IPS-18c (cell line): ENCODE results near the gene SPATA46.
"Not testable (repeated sequence)": the region's sequence is repeated elsewhere in the genome, so short reads cannot be mapped to it uniquely, and the experiment has no call there.

ENCODE experiments used
- H3K4me3 ChIP-seq: 2 replicates; pipeline ENCODE4 v1.7.0; 2013; ENCODE audit warnings: low read depth, mild to moderate bottlenecking, low read length, moderate library complexity; ENCODE audit not compliant: insufficient read depth
- H3K9me3 ChIP-seq: one replicate; pipeline ENCODE4 v1.6.1; 2013; ENCODE audit warnings: mild to moderate bottlenecking, low read length, moderate library complexity; ENCODE audit not compliant: control insufficient read depth, insufficient read depth

Gene SPATA46

DNA sequence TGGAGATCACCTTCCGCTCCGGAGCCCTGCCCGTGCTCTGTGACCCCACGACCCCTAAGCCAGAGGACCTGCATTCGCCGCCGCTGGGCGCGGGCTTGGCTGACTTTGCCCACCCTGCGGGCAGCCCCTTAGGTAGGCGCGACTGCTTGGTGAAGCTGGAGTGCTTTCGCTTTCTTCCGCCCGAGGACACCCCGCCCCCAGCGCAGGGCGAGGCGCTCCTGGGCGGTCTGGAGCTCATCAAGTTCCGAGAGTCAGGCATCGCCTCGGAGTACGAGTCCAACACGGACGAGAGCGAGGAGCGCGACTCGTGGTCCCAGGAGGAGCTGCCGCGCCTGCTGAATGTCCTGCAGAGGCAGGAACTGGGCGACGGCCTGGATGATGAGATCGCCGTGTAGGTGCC, 9.6 kb downstream of the SPATA46 start:
- Histone ChIP-seq H3K9me3 (no peaks in the 10 kb centered on the region), H3K4me3 (no peak overlapping the region)

- no peak overlapping the region for H3K4me3 ChIP-seq
Observed at GRCh38 chr1:162366671-162367070, 10.0 kb downstream of the SPATA46 start.

GRCh38 chr1:162366149-162366548, 10.5 kb downstream of the SPATA46 start:
- Histone ChIP-seq H3K4me3 (no peak overlapping the region), H3K9me3 (no peaks in the 10 kb centered on the region)

More at GRCh38 chr1:162366671-162367070, 10.0 kb downstream of the SPATA46 start:
- H3K9me3 ChIP-seq = no peaks in the 10 kb centered on the region

DNA sequence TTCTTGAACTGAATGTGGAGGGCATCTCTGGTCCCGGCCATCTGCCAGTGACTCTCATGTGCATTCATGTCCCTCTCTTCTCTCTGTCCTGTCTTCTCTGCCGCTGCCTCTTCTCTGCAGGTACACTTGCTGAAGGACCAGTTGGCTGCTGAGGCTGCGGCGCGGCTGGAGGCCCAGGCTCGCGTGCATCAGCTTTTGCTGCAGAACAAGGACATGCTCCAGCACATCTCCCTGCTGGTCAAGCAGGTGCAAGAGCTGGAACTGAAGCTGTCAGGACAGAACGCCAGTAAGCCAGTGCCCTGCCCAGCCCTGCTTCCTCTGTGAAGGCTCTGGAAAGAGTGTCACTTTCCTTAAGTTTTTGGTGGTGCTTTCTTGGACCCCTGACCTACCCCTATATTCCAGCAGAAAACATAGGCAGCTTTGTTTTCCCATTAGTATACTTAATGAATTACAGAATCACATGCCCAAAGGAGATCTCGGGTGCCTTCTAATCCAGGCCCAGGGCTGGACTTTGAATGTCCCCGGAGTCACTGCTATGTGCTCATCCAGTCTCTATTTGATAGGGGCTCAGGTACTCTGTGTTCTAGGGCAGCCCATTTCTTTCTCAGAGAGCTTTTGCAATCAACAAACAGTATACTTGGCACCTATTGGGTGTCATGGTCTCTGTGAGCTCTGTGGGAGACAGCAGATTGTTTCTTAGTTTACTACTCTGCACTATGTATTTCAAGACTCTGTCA, 11.2 kb downstream of the SPATA46 start:
- H3K9me3 ChIP-seq = no peaks in the 10 kb centered on the region
- no peak overlapping the region for H3K4me3 ChIP-seq

DNA sequence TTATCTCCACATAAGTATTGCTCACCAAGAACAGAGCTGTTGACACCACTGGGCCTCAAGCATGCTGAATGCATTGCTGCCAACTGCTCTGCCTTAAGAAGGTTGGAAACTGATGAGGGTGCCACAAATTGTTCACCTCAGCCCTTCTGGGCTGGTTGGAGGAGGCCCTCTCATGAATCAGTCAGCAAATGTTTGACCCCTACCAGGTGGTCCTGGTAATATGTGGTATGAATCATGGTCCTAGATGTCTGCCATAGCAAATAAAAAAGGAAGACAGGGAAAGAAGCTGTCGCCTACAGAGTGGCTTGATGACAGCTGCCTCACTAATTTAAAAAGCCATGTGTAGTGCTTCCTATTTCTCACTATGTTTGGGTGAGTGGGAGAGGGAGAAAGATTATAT, 12.2 kb downstream of the SPATA46 start:
- no peak overlapping the region for H3K4me3 ChIP-seq

DNA sequence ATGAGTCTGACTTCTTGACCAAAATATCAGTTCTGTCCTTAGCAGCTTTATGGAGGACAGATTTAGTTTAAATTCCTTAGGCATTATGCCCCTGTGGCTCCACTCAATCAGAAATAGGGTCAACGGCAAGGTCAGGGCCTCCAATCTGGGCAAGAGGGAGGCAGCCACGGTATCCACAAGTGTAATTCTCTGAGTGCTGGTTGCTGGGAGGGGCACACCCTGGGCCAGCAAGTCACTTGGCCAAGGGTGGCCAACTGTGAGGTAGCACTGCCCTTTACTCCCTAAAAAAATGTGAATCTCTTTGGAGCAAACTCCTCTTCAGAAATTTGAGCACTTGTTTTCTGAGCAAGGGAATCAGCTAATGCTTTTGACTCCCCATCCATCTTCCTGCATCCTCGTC, 12.8 kb downstream of the SPATA46 start:
- no peak overlapping the region for H3K4me3 ChIP-seq
- no peaks in the 10 kb centered on the region for H3K9me3 ChIP-seq

More for the DNA sequence above, 12.2 kb downstream of the SPATA46 start:
- H3K9me3 ChIP-seq = no peaks in the 10 kb centered on the region

DNA sequence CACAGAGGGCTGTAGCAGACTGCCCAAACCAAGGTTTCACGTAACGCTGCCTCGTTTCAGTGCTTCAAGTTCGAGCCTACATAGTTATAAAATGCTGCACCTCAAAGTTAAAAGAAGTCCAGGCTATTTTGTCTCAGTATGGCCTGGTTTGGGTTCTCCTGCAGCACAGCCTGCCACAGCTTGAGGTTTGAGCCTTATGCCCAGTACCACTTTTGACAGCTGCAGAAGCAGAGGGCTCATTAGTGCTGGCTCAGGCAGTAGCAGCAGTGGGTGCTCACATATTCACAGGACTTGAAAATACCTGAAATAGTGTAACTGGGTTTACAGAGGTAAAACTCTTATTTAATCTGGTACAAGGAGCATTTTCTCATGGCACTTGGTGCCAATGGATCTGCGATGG, 15.3 kb downstream of the SPATA46 start:
- Histone ChIP-seq H3K4me3 (no peak overlapping the region), H3K9me3 (no peaks in the 10 kb centered on the region)

DNA sequence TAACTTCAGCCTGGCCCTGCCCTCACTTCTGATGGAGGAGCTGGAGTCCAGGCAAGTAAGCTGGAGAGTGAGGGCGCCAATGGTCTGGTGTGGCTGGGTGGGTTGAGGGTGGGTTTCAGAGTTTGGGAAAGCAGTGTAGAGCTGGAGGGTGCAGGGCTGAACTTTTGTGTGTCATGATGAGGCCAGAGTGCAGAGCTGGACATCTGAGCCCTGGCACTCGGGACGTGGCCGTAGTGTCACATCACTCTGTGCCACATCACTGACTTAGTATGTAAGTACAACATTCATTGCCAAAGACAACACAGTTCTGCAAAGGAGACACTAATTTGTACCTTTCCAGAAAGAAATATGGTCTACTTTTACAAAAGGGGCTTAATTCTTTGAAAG, 15.8 kb downstream of the SPATA46 start:
- Histone ChIP-seq H3K9me3 (no peaks in the 10 kb centered on the region), H3K4me3 (no peak overlapping the region)

GRCh38 chr1:162360237-162360873, 16.3 kb downstream of the SPATA46 start:
- Histone ChIP-seq H3K9me3 (no peaks in the 10 kb centered on the region), H3K4me3 (no peak overlapping the region)

DNA sequence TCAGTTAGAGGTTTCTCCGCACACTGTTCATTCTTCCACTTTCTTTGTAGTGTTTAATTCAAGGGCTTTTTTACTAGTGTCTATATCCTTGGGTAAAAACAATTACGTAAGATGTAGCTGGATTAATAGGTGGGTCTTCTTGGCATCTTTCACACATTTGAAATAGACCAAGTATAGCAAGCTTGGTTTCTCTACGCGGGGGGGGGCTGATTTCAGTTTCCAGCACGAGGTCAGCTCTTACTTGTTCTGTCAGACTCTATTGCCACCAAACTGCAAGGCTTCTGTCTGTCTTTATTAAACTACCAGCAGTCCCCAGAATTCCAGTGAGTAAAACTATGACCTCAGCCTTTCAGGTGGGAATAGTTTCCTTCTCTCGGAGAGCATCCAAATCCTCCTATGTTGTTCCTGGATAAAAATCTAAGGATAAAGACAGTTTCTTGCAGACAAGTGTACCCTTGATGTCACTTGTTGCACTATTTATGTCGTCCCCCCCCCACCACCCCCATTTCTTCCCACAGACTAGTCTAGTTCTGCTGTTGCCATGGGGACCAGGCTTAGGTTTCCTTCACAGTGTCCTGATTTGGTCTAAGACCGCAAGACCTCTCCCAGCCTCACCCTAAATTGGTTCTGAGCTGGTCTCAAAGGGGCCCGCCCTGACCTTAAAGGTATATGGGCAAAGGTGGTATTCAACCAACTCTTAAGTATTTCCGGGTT, 17.0 kb downstream of the SPATA46 start:
- H3K9me3 ChIP-seq = no peaks in the 10 kb centered on the region

GRCh38 chr1:162358928-162359327, 17.7 kb downstream of the SPATA46 start:
- Histone ChIP-seq H3K4me3 (no peak overlapping the region), H3K9me3 (no peaks in the 10 kb centered on the region)

More for the DNA sequence above, 17.0 kb downstream of the SPATA46 start:
- no peak overlapping the region for H3K4me3 ChIP-seq

- H3K4me3 ChIP-seq = no peak overlapping the region
- H3K9me3 ChIP-seq = no peaks in the 10 kb centered on the region
Observed at GRCh38 chr1:162357681-162358266, 18.9 kb downstream of the SPATA46 start.

DNA sequence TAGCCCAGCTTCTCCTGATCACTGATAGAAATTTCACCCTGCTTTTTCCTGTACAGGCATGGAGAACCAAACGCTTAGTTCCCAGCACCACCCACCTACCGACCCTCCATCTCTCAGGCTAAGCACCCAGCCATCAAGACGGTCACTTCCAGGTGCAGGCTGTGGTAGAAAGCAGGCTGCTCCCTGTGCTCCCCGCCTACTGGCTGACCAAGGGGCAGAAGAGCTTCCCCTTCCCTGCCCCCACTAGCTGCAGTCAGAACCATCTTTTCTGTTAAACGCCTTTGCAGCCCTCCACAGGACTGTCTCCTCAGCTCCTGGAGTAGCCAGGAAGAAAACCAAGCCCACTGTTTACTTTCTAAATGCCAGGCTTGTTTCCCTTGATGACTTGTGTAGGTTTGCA, 23.0 kb downstream of the SPATA46 start:
- no peak overlapping the region for H3K4me3 ChIP-seq
- no peaks in the 10 kb centered on the region for H3K9me3 ChIP-seq

- no peaks in the 10 kb centered on the region for H3K9me3 ChIP-seq
- H3K4me3 ChIP-seq = no peak overlapping the region
Observed at GRCh38 chr1:162353078-162353477, 23.6 kb downstream of the SPATA46 start.

GRCh38 chr1:162351874-162352273, 24.8 kb downstream of the SPATA46 start:
- H3K4me3 ChIP-seq, H3K9me3 ChIP-seq: not testable (repeated sequence)

DNA sequence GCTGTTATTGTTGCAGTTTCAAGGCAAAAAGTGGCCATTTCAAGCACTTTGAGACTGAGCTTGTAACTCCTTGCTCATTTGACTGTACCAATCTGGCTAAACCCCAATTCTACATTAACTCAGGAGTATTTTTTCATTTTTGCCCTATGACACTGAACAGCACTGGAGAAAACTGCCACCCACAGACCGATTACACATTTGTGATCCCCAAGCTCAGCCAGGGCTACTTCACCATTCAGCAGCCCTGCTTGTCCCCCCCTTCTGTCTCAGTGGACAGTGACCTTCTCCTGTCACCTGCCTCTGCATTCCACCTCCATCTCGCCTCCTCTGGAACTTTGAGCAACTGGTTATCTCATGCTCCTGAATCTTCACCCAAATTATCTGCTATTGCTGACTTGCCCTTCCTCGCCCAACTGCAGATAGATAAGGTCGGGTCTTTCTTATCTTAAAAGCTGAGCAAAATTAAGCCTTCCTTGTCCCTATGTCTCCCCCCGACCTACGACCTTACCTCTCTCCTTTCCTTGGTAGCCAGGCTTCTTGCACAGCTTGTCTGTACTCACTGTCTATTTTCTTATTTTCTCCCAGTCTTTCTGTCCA, 25.3 kb downstream of the SPATA46 start:
- Histone ChIP-seq H3K9me3 (no peaks in the 10 kb centered on the region), H3K4me3 (no peak overlapping the region)

- H3K9me3 ChIP-seq = no peaks in the 10 kb centered on the region
- no peak overlapping the region for H3K4me3 ChIP-seq
Observed at GRCh38 chr1:162349635-162350330, 26.9 kb downstream of the SPATA46 start.
